ENCODE measurements around the gene ALDH1L1.

ALDH1L1 gene

DNA sequence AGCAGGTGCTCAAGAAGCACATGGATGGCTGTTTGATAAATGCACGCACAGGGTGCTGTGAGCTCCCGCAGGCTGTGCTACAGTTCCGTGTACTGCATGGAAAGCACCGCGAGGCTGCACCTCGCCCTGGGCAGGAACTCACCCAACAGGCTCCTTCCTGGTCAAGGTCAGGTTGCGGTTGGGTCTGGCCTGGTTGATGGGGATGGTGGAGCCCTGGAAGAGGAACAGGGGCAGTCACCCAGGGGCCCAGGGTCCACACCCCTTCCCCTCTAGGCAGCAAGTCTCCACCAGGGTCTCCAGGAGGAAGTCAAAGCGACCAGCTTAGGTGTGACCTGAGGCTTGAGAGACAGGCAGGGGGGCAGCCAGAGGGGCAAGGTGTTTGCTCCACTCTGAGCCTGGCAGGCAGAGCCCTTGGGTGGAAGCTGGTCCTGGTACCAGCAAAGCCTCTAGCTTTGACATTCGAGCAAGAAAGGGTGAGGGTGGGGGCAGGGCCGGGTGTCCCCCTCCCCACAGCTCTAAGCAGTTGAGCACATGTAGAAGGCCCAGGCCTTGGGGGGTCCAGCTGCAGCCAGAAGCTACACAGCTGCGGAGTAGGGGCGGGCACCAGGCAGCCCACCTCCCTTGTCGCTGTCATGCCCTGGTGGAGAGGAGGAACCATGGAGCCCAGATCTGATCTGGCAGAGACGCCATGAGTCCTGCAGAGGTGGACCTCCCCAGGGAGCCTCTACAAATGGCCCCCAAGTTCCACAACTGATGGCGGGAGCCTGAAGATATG lies 50.1 kb downstream of the ALDH1L1 start:
- H3K4me3 ChIP-seq, result no peak overlapping the region
- TF ChIP-seq Cebpa-rat (IDR thresholded peaks at IDR 0.05), result no peak
- H4K20me1 ChIP-seq, result no peaks in the 10 kb centered on the region
- no peak overlapping the region for H3K4me2 ChIP-seq
- H3K4me1 ChIP-seq, result no peaks in the 10 kb centered on the region
- H3K9me3 ChIP-seq, result no peaks in the 10 kb centered on the region
- no peak overlapping the region for H3K27ac ChIP-seq
- H3K9ac ChIP-seq, result no peak overlapping the region
- no peaks in the 10 kb centered on the region for H3K27me3 ChIP-seq
- H3K36me3 ChIP-seq, result no peaks in the 10 kb centered on the region

DNA sequence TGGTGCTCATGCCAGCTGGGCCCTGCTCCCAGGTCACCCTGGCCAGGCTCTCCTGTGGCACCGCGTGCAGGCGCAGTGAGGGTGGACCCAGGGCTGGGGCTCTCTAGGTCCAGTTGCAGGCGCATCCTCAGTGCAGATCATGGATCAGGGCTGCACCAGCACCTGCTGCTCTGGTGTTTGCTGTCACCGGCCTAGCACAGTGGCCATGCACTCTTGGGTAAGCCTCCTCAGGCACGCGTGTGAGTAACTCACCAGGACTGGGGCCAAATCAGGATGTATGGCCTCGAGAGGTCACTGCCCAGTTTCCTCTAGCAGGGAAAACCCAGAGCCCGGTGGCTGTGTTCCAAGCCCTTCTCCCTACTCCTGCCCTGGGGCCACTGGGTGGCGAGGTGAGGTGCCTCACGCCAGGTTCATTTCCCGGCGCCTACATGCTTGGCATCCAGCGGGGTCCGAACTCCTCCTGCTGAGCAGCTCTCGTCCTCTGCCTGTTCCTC lies 50.9 kb downstream of the ALDH1L1 start:
- H3K4me1 ChIP-seq, result no peaks in the 10 kb centered on the region
- H3K36me3 ChIP-seq, result no peaks in the 10 kb centered on the region
- no peak overlapping the region for H3K9ac ChIP-seq
- no peaks in the 10 kb centered on the region for H4K20me1 ChIP-seq
- H3K27ac ChIP-seq, result no peak overlapping the region
- H3K4me3 ChIP-seq, result no peak overlapping the region
- H3K4me2 ChIP-seq, result no peak overlapping the region
- TF ChIP-seq Cebpa-rat (IDR thresholded peaks at IDR 0.05), result no peak
- H3K9me3 ChIP-seq, result no peaks in the 10 kb centered on the region
- no peaks in the 10 kb centered on the region for H3K27me3 ChIP-seq

DNA sequence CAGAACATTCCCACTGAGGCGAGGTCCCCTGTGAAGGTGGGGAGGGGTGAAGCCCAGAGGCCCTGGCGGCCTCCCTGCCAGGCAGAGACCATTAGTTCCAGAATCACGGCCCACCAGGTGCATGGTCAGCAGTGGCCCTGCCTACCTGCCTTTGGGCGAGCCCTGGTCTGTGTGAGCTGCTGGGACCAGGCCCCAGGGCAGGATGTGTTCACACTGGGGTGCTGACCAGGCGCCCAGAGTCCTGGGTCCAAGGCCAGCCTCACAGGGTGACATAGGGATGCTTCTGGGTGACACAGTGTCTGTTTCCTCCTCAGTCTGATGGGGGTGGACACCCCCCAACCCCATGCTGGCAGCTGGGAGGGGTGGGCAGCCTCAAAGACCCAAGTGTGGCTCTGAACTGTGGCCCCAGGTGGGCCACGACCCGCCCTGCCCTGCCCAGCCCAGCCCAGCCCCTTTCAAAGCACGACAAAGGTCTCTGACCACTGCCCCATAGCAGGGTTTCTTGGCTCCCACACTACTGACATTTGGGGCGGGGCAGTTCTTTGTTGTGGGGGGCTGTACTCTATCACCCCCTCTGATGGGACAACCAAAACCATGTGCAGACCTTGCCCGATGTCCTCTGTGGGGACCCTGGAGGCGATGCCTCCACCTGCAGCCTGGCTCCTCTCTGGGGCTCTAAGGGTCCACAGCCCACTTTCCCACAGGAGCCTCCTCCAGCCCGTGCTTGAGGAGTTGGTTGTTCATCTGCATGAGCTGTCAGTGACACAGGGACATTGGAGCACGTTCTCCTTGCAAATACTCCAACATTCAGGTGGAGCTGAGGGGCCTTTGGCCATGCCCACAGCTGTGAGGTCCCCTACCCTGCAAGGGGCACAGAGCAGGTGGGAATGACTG lies 51.6 kb downstream of the ALDH1L1 start:
- TF ChIP-seq Cebpa-rat (IDR thresholded peaks at IDR 0.05), result no peak
- Histone ChIP-seq H3K36me3 (no peaks in the 10 kb centered on the region), H3K27me3 (no peaks in the 10 kb centered on the region), H3K4me3 (no peak overlapping the region), H4K20me1 (no peaks in the 10 kb centered on the region), H3K4me2 (no peak overlapping the region), H3K4me1 (no peaks in the 10 kb centered on the region), H3K9ac (no peak overlapping the region), H3K27ac (no peak overlapping the region), H3K9me3 (no peaks in the 10 kb centered on the region)

DNA sequence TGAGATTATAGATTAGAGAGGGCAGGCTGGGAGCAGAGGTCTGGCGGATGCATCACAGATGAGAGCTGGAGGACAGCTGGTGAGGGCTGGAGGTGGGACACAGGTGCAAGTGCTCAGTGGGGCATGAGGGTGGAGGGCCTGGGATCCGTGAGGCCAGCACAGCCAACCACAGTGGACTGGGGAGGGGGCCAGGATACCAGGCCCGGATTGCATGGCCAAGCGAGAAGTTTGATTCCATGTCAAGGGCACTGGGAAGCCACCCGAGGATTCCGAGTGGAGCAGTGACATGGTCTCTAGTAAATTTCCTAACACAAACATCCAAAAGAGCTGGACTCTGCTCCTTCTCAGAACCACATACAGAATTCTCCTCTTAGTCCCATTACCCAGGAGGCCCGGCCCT lies 52.5 kb downstream of the ALDH1L1 start:
- H3K27me3 ChIP-seq, result no peaks in the 10 kb centered on the region
- H3K36me3 ChIP-seq, result no peaks in the 10 kb centered on the region
- no peak overlapping the region for H3K27ac ChIP-seq
- no peaks in the 10 kb centered on the region for H3K9me3 ChIP-seq
- H3K4me1 ChIP-seq, result no peaks in the 10 kb centered on the region
- no peak overlapping the region for H3K4me3 ChIP-seq
- TF ChIP-seq Cebpa-rat (IDR thresholded peaks at IDR 0.05), result no peak
- no peaks in the 10 kb centered on the region for H4K20me1 ChIP-seq
- no peak overlapping the region for H3K4me2 ChIP-seq
- H3K9ac ChIP-seq, result no peak overlapping the region

DNA sequence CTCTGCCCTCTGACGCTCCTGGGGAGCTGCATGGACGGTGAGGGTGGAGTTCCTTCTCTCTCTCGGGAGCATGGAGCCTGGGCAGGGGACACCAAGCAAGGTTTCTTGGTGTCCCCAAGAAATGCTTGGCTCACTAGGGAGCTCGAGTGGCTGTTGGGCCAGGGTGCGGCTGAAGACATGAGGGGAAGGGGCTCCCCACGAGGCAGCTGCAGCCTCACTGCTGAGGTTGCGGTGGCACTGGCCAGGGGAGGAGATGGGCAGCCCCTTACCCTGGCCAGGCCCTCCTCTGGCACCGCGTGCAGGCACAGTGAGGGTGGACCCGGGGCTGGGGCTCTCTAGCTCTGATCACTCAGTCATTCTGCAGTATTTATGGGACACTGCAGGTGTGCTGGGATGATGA lies 52.9 kb downstream of the ALDH1L1 start:
- no peak overlapping the region for H3K4me2 ChIP-seq
- H3K36me3 ChIP-seq, result no peaks in the 10 kb centered on the region
- H3K4me3 ChIP-seq, result no peak overlapping the region
- no peaks in the 10 kb centered on the region for H3K9me3 ChIP-seq
- no peak for TF ChIP-seq Cebpa-rat (IDR thresholded peaks at IDR 0.05)
- H3K27me3 ChIP-seq, result no peaks in the 10 kb centered on the region
- no peak overlapping the region for H3K9ac ChIP-seq
- no peak overlapping the region for H3K27ac ChIP-seq
- no peaks in the 10 kb centered on the region for H4K20me1 ChIP-seq
- no peaks in the 10 kb centered on the region for H3K4me1 ChIP-seq

DNA sequence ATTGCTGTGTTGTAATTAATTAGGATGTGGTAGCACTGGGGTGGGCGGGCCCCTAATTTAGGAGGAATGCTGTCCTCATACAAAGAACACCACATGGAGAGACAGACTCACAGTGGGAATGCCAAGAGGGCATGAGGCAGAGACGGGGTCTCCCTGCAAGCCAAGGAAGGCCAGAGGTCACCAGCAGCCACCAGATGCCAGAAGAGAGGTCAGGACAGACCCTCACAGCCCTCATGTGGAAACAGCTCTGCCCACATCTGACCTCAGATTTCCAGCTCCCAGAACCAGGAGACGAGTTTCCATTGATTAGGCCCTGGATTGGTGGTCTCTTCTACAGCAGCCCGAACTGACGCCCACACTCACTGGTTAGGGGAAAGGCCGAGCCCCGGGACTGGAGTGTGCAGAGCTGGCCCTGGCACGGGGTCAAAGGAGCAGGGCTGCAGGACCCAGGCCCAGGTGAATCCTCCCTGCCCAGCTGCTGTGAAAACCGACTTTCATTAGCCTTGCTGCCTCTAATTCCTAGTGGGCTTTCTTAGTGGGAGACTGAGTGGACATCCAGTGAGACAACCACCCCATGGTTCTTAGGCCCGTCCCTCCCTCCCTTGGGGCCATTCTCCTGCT lies 53.5 kb downstream of the ALDH1L1 start:
- Histone ChIP-seq H3K27ac (no peak overlapping the region), H3K9ac (no peak overlapping the region), H3K4me1 (no peaks in the 10 kb centered on the region), H3K36me3 (no peaks in the 10 kb centered on the region), H3K27me3 (no peaks in the 10 kb centered on the region), H3K9me3 (no peaks in the 10 kb centered on the region), H3K4me3 (no peak overlapping the region), H4K20me1 (no peaks in the 10 kb centered on the region), H3K4me2 (no peak overlapping the region)
- no peak for TF ChIP-seq Cebpa-rat (IDR thresholded peaks at IDR 0.05)

DNA sequence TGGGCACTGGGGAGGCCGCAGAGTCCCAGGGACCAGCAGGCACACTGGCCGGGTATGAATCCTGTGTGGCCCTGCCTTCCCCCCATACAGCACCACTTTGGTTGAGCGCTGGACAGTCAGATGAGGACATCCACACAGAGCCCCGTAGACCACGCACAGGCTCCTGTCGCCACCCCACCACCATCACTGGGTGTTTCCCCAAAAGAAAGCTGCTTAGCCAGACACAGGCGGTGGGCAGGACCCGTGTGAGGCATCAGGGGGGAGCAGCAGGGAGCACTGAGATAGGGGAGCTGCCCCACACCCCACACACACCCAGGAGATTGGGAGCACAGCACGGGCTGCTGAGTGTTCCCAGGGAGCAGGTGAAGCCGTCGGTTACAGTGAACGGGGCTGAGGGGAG lies 54.1 kb downstream of the ALDH1L1 start:
- Histone ChIP-seq H3K4me3 (no peak overlapping the region), H4K20me1 (no peaks in the 10 kb centered on the region), H3K36me3 (no peaks in the 10 kb centered on the region), H3K9me3 (no peaks in the 10 kb centered on the region), H3K27me3 (no peaks in the 10 kb centered on the region), H3K9ac (no peak overlapping the region), H3K4me1 (no peaks in the 10 kb centered on the region), H3K4me2 (no peak overlapping the region), H3K27ac (no peak overlapping the region)
- TF ChIP-seq Cebpa-rat (IDR thresholded peaks at IDR 0.05), result no peak

DNA sequence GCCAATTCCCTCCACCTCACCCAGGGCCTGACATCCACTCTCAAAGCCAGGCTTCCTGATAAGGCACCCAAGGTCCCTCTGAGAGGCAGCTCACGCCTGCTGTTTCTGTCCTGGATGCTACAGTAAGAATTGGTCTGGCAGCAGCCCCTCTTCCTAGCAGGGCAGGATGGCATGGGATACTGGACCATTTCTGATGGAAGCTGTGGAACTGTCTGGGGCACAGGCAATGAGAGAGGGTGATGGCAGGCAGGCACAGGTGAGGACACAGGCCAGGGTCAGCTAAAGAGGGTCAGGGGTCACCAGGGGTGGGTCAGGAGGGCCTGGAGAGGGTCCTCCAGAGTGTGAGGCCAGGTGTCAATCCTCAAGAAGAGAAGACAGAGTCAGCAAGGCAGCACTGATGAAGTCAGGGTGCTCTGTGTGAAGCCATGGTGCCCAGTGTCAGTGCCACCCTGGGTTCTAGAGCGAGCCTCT lies 54.6 kb downstream of the ALDH1L1 start:
- no peak overlapping the region for H3K9ac ChIP-seq
- no peaks in the 10 kb centered on the region for H3K9me3 ChIP-seq
- H3K4me3 ChIP-seq, result no peak overlapping the region
- H3K27ac ChIP-seq, result no peak overlapping the region
- no peaks in the 10 kb centered on the region for H3K36me3 ChIP-seq
- no peak overlapping the region for H3K4me2 ChIP-seq
- no peaks in the 10 kb centered on the region for H3K4me1 ChIP-seq
- no peaks in the 10 kb centered on the region for H3K27me3 ChIP-seq
- H4K20me1 ChIP-seq, result no peaks in the 10 kb centered on the region
- TF ChIP-seq Cebpa-rat (IDR thresholded peaks at IDR 0.05), result no peak

DNA sequence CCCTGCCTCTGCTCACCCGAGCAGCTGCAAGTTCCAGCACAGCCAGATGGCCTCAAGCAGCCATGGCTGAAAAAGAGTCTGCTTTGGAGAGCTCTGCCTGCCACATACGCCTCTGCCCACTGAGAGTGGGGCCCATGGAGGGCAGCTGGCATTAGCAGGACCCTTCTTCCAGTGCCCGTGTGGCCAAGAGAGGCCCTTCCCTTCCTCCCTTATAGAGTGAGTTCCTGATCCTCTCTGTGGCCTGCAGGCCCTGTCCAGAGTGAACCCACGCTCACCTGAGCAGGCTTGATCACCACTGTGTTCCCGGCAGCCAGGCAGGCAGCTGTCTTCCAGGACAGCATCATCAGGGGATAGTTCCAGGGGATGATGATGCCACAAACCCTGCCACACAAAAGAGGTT lies 55.0 kb downstream of the ALDH1L1 start:
- Histone ChIP-seq H3K4me2 (no peak overlapping the region), H4K20me1 (no peaks in the 10 kb centered on the region), H3K9ac (no peak overlapping the region), H3K4me3 (no peak overlapping the region), H3K4me1 (no peaks in the 10 kb centered on the region), H3K36me3 (no peaks in the 10 kb centered on the region), H3K27me3 (no peaks in the 10 kb centered on the region), H3K9me3 (no peaks in the 10 kb centered on the region), H3K27ac (no peak overlapping the region)
- TF ChIP-seq Cebpa-rat (IDR thresholded peaks at IDR 0.05), result no peak

DNA sequence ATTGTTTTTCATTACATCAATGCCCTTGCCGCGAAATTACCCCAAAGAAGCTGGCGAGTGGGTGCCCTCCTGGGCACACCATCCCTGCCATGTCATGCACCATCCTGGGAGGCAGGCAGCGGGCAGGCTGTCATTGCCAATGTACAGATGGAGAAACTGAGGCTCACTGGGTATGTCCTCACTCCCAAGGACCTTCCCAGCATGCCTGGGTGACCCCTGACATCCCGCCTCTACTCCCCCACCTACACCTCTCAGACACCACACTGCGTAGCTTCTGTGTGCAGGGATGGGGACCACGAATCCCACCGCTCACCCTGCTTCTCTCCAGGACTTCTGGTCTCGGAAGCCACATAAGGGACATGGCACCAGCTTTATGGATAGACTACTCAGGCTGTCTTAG lies 55.5 kb downstream of the ALDH1L1 start:
- H3K4me3 ChIP-seq, result no peak overlapping the region
- H4K20me1 ChIP-seq, result no peaks in the 10 kb centered on the region
- H3K4me1 ChIP-seq, result no peaks in the 10 kb centered on the region
- H3K4me2 ChIP-seq, result no peak overlapping the region
- H3K9ac ChIP-seq, result no peak overlapping the region
- no peak overlapping the region for H3K27ac ChIP-seq
- H3K9me3 ChIP-seq, result no peaks in the 10 kb centered on the region
- H3K27me3 ChIP-seq, result no peaks in the 10 kb centered on the region
- TF ChIP-seq Cebpa-rat (IDR thresholded peaks at IDR 0.05), result no peak
- no peaks in the 10 kb centered on the region for H3K36me3 ChIP-seq
